ENCODE measurements around the gene ARID3A.

ARID3A gene

DNA sequence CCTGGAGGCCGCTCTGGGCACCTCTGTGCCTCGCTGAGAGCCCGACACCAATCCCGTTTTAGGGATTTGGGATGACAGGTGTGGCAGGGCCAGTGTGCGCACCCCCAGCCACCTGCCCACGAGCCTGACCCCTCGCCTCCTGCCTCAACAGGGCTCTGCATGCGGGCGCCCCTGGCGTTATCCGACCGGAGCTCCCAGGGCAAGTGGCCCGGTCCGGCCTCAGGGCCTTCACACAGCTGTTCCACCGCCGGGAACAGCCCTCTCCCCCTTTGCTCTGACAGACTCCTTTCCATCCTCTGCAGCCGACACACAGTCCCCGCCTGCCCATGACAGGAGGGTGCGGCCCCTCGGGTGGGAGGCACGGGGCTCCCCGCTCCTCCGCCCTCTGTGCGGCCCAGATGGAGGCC is 51.2 kb downstream of the ARID3A start:
- TF ChIP-seq POLR2AphosphoS5 (IDR thresholded peaks at IDR 0.05; ENCODE audit: low read depth, low read length) (no peak), PAX5 (IDR thresholded peaks at IDR 0.05; ENCODE audit: insufficient read depth, low read length, severe bottlenecking) (no peak), POLR2A (IDR thresholded peaks at IDR 0.05; ENCODE audit: low read depth, low read length) (no peak), SPI1 (IDR thresholded peaks at IDR 0.05; ENCODE audit: low read depth, low read length) (no peak), POU2F2 (IDR thresholded peaks at IDR 0.05; ENCODE audit: low read depth, low read length) (no peak), TAF1 (IDR thresholded peaks at IDR 0.05; ENCODE audit: low read depth, low read length) (no peak)
- DNase-seq (ENCODE audit: insufficient read length, low spot score) (no peak), FAIRE-seq (no peak)

DNA sequence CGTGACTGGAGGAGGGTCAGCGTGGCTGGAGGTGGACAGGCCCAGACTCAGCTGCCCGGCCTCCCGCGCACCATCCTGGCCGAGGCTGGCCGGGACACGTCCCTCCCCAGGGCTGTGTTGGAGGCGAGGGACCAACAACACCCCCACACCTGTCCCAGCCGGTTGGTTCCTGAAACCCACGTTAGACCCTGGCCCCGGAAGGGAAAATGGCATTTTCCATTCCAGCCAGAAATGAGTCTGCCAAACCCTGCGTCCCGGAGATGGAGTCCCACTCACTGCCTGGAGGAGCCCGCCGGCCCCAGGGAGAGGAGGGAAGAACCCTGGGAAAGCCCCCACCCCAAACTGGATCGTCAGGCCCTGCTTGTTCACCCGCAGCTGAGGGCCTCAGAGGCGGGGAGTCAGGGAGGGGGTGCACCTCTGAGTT is 53.5 kb downstream of the ARID3A start:
- no peak for DNase-seq (ENCODE audit: insufficient read length, low spot score)
- TF ChIP-seq POLR2AphosphoS5 (IDR thresholded peaks at IDR 0.05; ENCODE audit: low read depth, low read length) (no peak), SPI1 (IDR thresholded peaks at IDR 0.05; ENCODE audit: low read depth, low read length) (no peak), POLR2A (IDR thresholded peaks at IDR 0.05; ENCODE audit: low read depth, low read length) (no peak), PAX5 (IDR thresholded peaks at IDR 0.05; ENCODE audit: insufficient read depth, low read length, severe bottlenecking) (no peak)
- no peak for FAIRE-seq

DNA sequence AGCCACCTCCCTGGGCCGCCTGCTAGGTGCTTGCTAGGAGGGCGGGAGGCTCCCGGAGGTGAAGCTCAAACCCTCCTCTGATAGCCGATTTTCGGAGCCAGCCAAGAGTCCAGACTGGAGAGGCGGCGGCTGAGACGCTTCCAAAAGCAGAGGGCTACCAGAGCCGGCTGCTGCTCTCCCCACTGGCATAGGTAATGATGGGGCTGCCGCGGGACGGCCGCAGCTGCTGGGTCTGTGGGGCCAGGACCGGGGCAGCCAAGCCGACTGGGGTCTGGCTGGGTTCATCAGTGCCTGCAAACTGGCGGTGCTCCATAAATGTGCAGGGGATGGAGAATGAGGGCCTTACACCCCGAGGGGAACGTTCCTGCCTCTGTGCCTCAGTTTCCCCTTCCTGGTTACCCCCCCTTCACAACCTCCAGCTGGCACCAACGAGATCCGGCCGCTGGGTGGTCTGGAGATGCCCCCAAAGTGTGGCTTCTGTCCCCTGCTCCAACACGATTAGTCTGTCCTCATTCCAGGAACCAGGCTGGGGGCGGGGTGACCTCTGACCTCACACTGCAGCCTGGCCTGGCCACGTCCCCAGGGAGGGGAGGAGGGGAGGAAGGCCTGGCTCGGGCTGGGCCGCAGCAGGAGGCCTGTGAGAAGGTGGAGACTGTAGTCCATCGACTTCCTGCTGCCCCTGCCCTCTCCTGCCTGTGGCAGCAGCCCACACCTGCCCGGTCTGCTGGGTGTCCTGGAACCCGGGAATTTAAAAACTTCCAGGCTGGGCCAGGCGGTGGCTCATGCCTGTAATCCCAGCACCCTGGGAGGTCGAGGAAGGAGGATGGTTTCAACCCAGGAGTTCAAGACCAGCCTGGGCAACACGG is 54.5 kb downstream of the ARID3A start:
- DNase-seq (ENCODE audit: insufficient read length, low spot score) (no peak), FAIRE-seq (no peak)
- no peak for TF ChIP-seq POU2F2 (IDR thresholded peaks at IDR 0.05; ENCODE audit: low read depth, low read length)
- TF ChIP-seq TAF1 (IDR thresholded peaks at IDR 0.05; ENCODE audit: low read depth, low read length) = no peak
- no peak for TF ChIP-seq POLR2A (IDR thresholded peaks at IDR 0.05; ENCODE audit: low read depth, low read length)
- TF ChIP-seq SPI1 (IDR thresholded peaks at IDR 0.05; ENCODE audit: low read depth, low read length) = no peak
- no peak for TF ChIP-seq PAX5 (IDR thresholded peaks at IDR 0.05; ENCODE audit: insufficient read depth, low read length, severe bottlenecking)
- no peak for TF ChIP-seq POLR2AphosphoS5 (IDR thresholded peaks at IDR 0.05; ENCODE audit: low read depth, low read length)

DNA sequence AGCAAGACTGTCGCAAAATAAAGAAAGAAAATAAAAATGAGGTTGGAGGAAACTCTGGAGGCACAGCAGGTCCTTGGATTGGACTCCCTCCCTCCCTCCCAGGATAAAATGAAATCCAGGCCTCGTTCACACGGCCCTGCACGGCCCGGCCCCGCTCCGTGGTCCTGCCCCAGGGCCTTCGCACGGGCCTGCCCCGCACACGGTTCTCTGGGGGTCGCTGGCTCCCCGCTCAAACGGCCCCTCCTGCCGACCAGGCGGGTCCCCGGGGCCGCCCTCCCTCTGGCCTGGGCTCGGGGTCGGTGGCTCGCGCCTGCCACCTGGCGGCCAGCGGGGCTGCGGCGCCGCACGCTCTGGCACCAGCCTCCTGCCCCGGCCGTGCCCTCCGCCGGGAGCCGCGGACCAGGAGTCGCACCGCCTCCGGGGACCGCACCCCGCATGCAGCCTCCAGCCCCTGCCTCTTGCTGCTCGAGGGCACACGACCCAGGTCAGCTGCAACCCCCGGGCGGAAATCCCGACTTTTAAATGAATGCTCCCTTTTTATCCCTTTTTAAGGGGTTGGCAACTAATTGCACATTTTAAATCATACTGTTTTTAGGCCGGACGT is 56.8 kb downstream of the ARID3A start:
- peak; percentile 97 for DNase-seq (ENCODE audit: insufficient read length, low spot score)
- peak; percentile 92 for FAIRE-seq
- TF ChIP-seq POU2F2 (IDR thresholded peaks at IDR 0.05; ENCODE audit: low read depth, low read length) (peak; percentile 19; the same call in 1 of the 2 replicates), POLR2AphosphoS5 (IDR thresholded peaks at IDR 0.05; ENCODE audit: low read depth, low read length) (no peak)

DNA sequence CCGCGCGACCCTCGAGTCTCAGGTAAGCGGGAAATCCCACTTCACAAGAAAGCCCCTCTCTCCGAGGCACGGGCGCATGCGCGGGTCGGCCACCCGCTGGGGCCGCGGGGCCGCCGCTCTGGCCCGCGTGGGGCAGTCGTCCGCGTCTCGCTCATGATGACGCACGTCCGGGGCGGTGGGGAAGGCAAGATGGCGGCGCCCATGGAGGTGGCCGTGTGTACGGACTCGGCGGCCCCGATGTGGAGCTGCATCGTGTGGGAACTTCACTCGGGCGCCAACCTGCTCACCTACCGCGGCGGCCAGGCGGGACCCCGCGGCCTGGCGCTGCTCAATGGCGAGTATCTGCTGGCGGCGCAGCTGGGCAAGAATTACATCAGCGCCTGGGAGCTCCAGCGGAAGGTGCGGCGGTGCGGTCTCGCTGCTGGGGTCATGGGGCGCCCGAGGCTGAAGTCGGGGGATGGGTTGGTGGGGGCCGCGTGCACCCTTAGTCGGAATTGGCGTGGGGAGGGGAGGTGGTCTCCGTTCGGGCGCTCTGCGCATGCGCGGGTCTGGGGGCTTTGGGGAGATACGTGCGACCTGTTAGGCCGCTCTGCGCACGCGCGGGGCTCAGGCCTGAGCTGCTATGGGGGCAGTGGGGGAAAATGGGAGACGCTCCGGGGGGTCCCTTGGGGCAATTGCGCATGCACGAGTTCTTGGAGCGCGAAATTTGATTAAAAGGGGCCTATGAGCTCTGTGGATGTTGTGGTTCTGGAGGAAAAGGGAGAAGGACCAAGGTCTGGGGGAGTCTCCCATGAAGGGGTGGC is 58.5 kb downstream of the ARID3A start, which contains the start of gene WDR18:
Gene WDR18, plus strand, starts transcription at position 181 of the 803 bp plus-strand sequence. Its CDS starts 9 bp downstream, at position 190.
- DNase-seq (ENCODE audit: insufficient read length, low spot score) (peak; percentile 99), FAIRE-seq (peak; percentile 99)
- TF ChIP-seq TAF1 (IDR thresholded peaks at IDR 0.05; ENCODE audit: low read depth, low read length) = 0 out of 2 replicates have a peak, but pooled peaks have one; percentile 44
- no peak for TF ChIP-seq PAX5 (IDR thresholded peaks at IDR 0.05; ENCODE audit: insufficient read depth, low read length, severe bottlenecking)
- peak; percentile 55 for TF ChIP-seq POLR2A (IDR thresholded peaks at IDR 0.05; ENCODE audit: low read depth, low read length)
- TF ChIP-seq POU2F2 (IDR thresholded peaks at IDR 0.05; ENCODE audit: low read depth, low read length) = no peak

DNA sequence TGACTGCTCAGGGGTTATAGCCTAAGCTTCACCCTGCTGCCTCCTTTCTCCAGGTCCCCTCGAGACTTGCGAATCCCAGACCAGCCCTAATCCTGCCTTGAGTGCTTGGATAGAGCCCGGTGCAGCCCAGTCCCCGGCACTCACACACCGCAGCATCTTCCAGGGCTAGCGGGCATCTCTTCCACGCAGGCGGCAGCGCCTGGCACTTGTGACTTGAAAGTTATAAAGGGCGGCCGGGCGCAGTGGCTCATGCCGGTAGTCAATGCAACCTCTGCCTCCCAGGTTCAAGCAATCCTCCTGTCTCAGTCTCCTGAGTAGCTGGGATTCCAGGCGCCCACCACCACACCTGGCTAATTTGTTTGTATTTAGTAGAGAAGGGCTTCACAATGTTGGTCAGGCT is 60.2 kb downstream of the ARID3A start:
- no peak for FAIRE-seq
- no peak for TF ChIP-seq POU2F2 (IDR thresholded peaks at IDR 0.05; ENCODE audit: low read depth, low read length)
- TF ChIP-seq POLR2AphosphoS5 (IDR thresholded peaks at IDR 0.05; ENCODE audit: low read depth, low read length) = no peak
- no peak for TF ChIP-seq PAX5 (IDR thresholded peaks at IDR 0.05; ENCODE audit: insufficient read depth, low read length, severe bottlenecking)
- no peak for TF ChIP-seq TAF1 (IDR thresholded peaks at IDR 0.05; ENCODE audit: low read depth, low read length)
- TF ChIP-seq POLR2A (IDR thresholded peaks at IDR 0.05; ENCODE audit: low read depth, low read length) = no peak
- TF ChIP-seq SPI1 (IDR thresholded peaks at IDR 0.05; ENCODE audit: low read depth, low read length) = no peak
- no peak for DNase-seq (ENCODE audit: insufficient read length, low spot score)

DNA sequence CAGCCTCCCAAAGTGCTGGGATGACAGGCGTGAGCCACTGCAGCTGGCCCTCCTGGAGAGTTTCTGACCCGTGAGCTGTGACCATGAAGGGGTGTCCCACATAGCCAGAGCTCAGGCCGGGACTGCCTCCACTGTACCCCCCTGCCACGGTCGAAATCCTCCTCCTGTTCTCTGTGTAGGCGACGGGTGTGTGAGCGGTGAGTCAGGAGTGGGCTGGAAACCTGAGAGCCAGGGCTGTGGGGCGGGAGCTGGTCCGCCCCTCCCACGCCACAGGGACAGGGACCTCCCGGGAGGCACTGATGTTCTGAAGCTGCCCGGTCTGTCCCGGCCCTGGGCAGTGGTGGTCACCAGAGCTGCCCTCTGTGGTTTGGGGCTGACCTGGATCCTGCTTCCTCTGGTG is 62.2 kb downstream of the ARID3A start:
- TF ChIP-seq SPI1 (IDR thresholded peaks at IDR 0.05; ENCODE audit: low read depth, low read length) (no peak), POLR2AphosphoS5 (IDR thresholded peaks at IDR 0.05; ENCODE audit: low read depth, low read length) (no peak), PAX5 (IDR thresholded peaks at IDR 0.05; ENCODE audit: insufficient read depth, low read length, severe bottlenecking) (no peak), POLR2A (IDR thresholded peaks at IDR 0.05; ENCODE audit: low read depth, low read length) (no peak), TAF1 (IDR thresholded peaks at IDR 0.05; ENCODE audit: low read depth, low read length) (no peak), POU2F2 (IDR thresholded peaks at IDR 0.05; ENCODE audit: low read depth, low read length) (no peak)
- DNase-seq (ENCODE audit: insufficient read length, low spot score) = no peak
- FAIRE-seq = no peak

DNA sequence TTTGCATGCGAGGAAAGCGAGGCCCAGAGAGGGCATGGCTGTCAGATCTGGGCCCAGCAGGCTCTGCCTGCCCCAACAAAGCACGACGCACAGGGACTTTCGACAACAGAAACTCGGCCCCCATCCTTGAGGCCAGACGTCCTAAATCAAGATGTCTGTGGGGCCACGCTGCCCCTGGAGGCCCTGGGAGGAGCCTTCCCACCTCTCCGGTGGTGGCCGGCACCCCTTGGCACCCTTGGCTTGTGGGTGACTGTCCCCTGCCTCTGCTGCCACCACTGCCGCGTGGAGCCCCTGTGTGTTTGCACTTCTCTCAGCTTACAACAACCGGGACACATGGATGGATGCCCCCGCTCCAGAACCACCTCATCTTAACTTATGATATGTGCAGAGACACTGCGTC is 62.7 kb downstream of the ARID3A start:
- DNase-seq (ENCODE audit: insufficient read length, low spot score) (no peak), FAIRE-seq (no peak)
- TF ChIP-seq PAX5 (IDR thresholded peaks at IDR 0.05; ENCODE audit: insufficient read depth, low read length, severe bottlenecking) (no peak), POLR2A (IDR thresholded peaks at IDR 0.05; ENCODE audit: low read depth, low read length) (no peak), POLR2AphosphoS5 (IDR thresholded peaks at IDR 0.05; ENCODE audit: low read depth, low read length) (no peak), POU2F2 (IDR thresholded peaks at IDR 0.05; ENCODE audit: low read depth, low read length) (no peak), TAF1 (IDR thresholded peaks at IDR 0.05; ENCODE audit: low read depth, low read length) (no peak), SPI1 (IDR thresholded peaks at IDR 0.05; ENCODE audit: low read depth, low read length) (no peak)
